ENCODE measurements around the gene TMEFF2.

The TMEFF2 gene

DNA sequence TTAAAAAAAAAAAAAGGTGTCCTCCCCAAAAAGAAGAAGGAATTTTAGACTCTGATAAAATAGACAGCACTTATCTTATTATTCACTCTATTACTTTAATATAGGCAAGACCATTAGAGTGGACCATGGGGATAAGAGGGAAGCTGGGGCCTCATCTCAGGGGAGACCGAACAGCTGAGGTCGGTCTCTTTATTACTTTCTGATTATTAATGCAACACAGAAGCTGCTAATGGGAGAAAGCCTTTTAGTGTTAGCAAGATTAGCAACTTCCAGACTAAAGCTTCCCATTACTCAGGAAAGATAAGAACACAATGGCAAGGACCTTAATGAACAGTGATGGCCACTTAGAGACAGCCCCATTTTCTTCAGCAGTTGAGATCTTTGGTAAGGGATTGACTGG is 135.5 kb downstream of the TMEFF2 start:
- no peak for DNase-seq

DNA sequence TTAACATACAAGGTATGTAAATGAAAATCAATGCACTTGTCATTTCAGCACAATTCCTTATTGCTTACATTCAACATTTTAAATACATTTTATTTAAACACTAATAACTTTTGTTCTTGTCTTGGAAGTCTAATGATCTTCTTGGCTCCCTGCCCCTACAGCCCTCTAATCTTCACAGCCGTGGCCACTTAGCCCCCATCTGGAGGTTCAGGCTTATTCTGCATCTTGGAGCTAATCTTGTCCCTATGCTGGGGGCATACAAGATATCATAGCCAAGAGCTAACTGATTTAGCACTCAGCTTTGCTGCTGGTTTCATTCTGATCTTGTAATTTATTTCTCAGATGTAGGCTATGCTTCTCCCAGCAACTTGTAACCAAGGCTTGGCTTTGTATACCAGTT is 140.8 kb downstream of the TMEFF2 start:
- DNase-seq = peak; percentile 86

GRCh38 chr2:192051533-192051932 is 143.2 kb downstream of the TMEFF2 start:
- peak; percentile 90 for DNase-seq

DNA sequence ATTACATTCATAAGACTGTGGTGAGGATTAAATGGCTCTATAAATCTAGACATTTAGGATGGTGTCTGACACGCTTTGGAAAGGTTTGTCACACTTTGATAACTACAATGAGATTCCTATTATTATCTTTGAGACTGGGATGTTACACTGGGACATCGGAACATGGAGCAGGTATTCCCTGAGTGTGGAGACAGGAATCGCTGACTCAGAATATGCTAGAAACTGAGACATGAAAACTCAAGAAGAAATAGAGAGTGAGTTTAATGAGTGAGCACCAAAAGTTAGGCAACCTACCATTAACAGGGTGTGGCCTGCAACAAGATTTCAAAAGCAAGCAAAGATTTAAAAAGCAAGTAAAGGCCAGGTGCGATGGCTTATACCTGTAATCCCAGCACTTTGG is 145.4 kb downstream of the TMEFF2 start:
- DNase-seq = no peak

GRCh38 chr2:192047315-192048107 is 147.2 kb downstream of the TMEFF2 start:
- no peak for DNase-seq

- DNase-seq = no peak
Measured at GRCh38 chr2:192044496-192044895, 150.2 kb downstream of the TMEFF2 start.

DNA sequence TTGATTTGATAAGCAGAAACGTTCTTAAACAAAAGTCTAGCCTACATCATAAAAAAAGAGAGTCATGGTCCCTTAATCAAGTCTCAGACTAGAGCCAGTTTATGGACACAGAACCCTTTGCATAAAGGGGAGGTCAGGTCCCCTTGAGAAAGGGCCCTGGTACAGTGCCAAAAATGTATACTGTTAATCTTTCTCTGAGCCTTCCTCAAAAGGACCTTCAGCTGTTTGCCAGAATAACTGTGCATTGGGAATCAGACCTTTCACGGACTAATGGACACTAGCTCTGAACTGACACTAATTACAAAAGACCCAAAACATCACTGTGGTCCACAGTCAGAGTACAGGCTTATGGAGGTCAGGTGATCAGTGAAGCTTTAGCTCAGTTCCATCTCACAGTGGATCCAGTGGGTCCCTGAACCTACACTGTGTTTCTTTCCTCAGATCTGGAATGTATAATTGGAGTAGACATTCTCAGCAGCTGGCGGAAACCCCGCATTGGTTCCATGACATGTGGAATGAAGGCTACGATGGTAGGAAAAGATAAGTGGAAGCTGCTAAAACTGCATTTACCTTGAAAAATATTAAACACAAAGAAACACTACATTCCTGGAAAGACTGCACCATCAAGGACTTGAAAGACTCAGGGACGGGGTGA is 151.4 kb downstream of the TMEFF2 start:
- no peak for DNase-seq

DNA sequence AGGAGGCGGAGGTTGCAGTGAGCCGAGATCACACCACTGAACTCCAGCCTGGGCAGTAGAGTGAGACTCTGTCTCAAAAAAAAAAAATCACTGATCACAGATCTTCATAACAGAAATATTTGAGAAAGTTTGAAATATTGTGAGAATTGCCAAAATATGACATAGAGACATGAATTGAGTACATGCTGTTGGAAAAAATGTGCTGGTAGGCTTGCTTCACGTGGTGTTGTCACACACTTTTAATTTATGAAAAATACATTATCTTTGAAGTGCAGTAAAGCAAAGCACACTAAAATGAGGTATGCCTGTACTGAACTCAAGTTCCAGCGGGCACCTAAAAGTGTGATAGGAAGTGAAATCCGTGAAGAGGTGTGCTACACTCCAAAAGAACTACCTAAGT is 152.6 kb downstream of the TMEFF2 start:
- DNase-seq = no peak

DNA sequence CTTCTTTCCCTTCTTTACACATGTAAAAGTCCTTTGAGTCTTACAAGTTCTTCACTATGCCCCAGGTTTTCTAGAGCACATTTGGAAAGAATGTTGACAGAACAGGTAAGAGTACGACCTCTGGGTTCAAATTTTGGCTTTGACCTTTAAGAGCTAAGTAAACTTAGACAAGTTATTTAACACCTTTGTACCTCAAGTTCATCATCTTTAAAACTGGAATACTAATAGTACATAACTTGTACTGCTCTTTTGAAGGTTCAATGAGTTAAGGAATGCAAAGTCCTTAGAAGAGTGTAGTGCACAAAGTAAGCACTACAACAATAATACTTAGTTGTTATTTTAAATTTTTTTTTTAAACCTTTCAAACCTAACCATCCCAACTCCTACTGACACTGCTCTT is 156.6 kb downstream of the TMEFF2 start:
- no peak for DNase-seq

DNA sequence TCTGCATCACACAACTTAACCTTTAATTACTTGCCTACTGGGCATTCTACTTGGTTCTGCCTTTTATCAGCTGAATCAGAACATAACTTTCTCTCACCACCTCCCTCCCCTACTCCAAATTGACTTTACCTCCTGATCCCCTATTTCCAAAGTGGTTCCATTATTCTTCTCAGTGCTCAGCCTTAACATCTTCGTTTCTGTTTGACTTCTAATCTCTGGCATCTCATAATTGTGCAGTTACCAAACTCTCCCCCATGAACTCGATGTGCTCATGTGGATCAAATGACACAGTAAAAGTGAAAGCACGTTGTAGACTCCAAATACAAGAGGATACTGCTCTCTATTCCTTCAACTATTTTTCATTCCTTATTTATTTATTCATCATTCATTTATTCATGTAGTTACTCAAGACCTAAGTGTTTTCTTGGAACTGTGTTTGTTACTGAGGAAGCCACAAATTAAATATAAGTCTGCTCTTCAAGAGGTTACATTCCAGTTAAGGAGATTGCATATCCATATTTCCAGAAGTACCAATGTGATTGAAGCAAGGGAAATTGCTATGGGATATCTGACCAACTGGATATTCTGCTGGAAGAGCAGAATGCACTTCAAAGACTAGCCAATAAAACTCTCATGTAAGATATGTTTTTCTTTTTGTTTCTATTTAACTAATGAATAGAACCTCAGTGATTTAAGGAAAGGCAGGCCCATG is 158.8 kb downstream of the TMEFF2 start:
- DNase-seq = no peak

DNA sequence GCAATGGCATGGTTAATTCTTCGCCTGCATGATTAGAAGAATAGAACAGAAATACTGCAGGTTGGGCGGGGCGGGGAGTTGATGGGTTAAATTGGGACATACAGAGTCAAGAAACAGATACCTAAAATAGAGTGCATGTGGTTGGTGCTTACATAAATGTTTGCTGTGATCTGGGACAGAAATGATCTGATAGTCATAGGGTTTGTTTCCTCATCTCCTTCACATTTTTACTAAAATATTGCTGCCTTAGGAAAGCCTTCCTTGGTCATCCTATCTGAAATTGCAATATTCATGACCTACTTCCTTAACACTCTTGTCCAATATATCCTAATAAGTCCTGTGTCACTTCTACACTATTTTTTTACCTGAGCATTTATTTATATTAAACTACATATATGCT is 163.9 kb downstream of the TMEFF2 start:
- DNase-seq = no peak

DNA sequence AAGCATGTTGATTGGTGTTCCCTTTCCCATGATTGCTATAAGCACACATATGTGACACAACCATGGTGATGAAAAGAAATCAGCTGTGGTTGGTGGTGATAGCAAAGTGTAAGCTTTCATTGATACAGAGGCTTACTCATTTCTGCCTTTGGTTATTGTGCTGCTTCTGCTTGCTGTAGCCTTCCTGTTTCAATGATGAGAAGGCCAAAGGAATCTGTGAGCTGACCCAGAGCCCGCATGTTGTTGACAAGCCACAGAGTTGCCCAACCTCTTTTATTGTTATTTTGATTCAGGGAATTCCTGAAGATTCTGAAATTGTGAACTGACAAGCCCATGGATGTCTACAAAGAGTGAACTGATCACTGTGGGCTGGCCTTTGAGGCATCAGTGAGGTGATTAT is 164.4 kb downstream of the TMEFF2 start:
- DNase-seq = no peak

DNA sequence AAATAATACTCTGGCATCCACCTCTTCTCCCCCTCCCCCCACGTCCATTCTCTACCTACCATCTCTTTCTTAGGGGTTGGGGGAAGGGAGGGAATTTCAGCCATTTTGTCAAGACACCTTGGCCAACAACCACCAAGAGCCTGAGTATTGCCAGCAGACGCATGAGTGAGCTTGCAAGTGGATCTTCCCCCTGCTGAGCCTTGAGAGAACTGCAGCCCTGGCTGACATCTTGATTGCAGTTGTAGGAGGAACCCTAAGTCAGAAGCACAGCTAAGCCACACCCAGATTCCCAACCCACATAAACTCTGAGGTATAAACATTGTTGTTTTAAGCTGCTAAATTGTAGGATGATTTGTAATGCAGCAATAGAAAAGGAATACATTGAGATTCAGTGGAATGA is 165.6 kb downstream of the TMEFF2 start:
- no peak for DNase-seq

DNA sequence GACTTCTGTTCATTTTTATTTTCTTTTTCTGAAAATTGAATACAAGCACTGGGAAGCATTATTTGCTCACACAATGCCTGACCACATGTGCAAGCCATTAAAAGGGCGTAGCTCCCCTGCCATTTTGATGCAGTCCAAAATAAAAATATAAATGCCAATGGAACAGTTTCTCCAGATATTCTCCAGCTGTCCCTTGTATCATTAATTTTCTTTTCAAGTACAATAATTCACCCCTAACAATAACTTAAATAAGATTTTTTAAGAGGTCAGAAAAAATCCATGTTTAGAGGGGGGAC is 168.0 kb downstream of the TMEFF2 start:
- DNase-seq = no peak

- DNase-seq = no peak
Measured at GRCh38 chr2:192026059-192026824, 168.5 kb downstream of the TMEFF2 start.

GRCh38 chr2:192025637-192026036 is 169.1 kb downstream of the TMEFF2 start:
- no peak for DNase-seq

DNA sequence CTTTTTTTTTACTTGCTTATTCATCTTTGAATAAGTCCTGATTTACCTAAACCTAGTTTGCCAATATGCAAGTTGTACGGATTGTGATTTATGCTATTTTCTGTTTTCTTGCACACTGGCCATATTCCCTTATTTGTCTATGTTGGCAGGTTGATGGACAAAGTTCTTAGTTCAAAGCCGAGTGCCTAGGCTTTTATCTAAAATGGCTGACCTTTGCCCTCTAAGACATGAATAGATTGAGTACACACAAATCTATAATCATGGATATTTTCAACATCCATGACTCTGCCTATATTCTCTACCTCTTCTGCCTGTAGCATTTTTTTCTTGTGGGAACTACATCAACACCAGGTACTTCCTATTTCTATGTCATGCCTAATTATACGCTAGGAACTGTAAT is 171.7 kb downstream of the TMEFF2 start:
- DNase-seq = no peak

DNA sequence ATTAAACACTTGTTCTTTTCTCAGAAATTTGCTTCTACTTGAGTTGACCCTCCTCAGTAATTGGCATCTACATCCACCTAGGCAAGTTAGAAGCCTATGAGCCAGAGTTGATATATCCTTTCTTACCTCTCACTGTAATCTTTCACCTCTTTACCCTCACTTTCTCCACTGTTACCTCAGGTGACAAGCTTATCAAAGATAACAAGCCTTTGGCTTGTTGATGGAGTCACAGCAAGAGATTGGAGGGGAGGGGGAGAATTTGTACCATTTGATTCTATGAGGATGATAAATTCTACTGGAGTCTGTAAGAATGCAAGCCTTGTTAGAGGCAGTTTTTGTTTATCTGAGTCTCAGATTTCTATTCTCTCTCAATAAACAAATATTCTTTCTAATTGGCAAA is 176.9 kb downstream of the TMEFF2 start:
- no peak for DNase-seq

DNA sequence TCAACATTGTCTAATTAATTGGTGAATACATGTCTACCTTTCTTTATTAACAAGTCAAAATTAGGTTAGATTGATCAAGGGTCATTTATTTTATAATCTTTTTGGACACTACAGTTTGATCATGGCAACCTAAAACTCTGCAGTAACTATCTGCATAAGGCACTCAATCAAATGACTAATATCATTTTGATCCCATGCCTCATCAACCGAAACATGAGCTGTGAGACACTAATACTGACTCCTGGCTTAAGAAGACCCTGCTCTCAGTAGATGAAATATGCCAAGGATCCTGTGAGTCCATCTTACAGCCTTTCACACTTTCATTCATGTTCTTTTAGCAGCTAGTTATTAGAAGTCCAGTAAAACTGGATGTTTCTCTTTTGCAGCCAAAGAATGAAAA is 178.5 kb downstream of the TMEFF2 start:
- DNase-seq = no peak

DNA sequence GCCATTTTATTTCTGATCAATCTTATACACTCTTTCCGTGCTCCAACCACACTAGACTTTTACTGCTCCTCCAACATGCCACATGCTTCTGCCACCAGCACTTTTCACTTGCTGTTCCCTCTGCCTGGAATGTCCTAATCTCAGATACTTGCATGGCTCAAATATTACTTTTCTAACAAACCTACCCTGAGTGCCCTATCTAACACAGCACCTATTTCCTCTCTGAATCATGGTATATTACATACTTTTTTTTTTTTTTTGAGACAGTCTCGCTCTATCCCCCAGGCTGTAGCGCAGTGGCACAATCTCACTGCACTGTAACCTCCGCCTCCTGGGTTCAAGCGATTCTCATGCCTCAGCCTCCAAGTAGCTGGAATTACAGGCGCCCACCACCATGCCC is 181.5 kb downstream of the TMEFF2 start:
- DNase-seq = no peak

GRCh38 chr2:192011196-192011595 is 183.5 kb downstream of the TMEFF2 start:
- DNase-seq = no peak

- DNase-seq = no peak
Measured at GRCh38 chr2:192010073-192010472, 184.7 kb downstream of the TMEFF2 start.

GRCh38 chr2:192007581-192008228 is 187.0 kb downstream of the TMEFF2 start:
- no peak for DNase-seq
